SU-DHL-6 (cell line): ENCODE measurements around the gene CETP.

ENCODE experiments used
- CTCF ChIP-seq: fragments of 200-600 bp; sonication (generic); IDR thresholded peaks from one replicate; pipeline ENCODE4 v1.5.1; 2017; ENCODE audit warnings: antibody characterized with exemption, mild to moderate bottlenecking, low read length, moderate library complexity; ENCODE audit not compliant: insufficient read depth, poor library complexity, severe bottlenecking
- EZH2phosphoT487 ChIP-seq: fragments of 200-600 bp; sonication (generic), shearing (Covaris generic); conservative IDR thresholded peaks from 2 replicates; pipeline ENCODE4 v1.6.1; 2018; ENCODE audit warnings: mild to moderate bottlenecking, antibody characterized with exemption, low read length, moderate library complexity, mixed read lengths

GRCh38 chr16:56975714-56976113 is 14.0 kb downstream of the CETP start:
- no peak for TF ChIP-seq EZH2phosphoT487
- TF ChIP-seq CTCF = no peak
